H1 (cell line): ENCODE results near the gene THADA. TPM values are rescaled to one million over a fixed set of nuclear protein-coding genes. Genes with fewer than 3 reads are reported as not detected.

Source experiments
- CEBPB ChIP-seq: IDR thresholded peaks from 2 replicates; pipeline ENCODE4 v1.6.1; 2012; ENCODE audit warnings: low read depth, low read length
- POLR2AphosphoS5 ChIP-seq: IDR thresholded peaks from 2 replicates; pipeline ENCODE4 v1.6.1; 2011; ENCODE audit warnings: low read depth, low read length
- polyA plus RNA-seq, 7 experiments: library from polyadenylated mRNA; depleted of rRNA in 3 of 7; stranded (reverse) in 5 of 7; unstranded in 2 of 7; fragments of >200 nt in 5 of 7; fragments of 200-250 nt in 2 of 7; gene quantifications; 1 replicate in 5 of 7; 2 replicates in 1 of 7; 4 replicates in 1 of 7; pipeline versions ENCODE4 v1.2.1 to v1.2.3, GENCODE V29; 2011 to 2013; ENCODE audit warnings: missing spikeins in 2 of 7, mixed read lengths in 2 of 7
- total RNA-seq: library from RNA; stranded (reverse); fragmentation: NEBNext Ultra II Directional; extraction: Animal tissue kit (Norgen Biotek cat#: 25700); gene quantifications from 2 replicates; pipeline ENCODE4 v1.2.1, GENCODE V29; 2021
- TF ChIP-seq, protein P1 (sequence below): IDR thresholded peaks from 2 replicates; pipeline ENCODE4 v1.6.1; 2012; ENCODE audit warnings: inconsistent platforms

THADA gene
- total and polyA plus RNA-seq, 2 of the 8 experiments (the other 6 are each of a cell fraction or from before 2014, with no cell fraction given): 22.4 to 26.8 TPM

DNA sequence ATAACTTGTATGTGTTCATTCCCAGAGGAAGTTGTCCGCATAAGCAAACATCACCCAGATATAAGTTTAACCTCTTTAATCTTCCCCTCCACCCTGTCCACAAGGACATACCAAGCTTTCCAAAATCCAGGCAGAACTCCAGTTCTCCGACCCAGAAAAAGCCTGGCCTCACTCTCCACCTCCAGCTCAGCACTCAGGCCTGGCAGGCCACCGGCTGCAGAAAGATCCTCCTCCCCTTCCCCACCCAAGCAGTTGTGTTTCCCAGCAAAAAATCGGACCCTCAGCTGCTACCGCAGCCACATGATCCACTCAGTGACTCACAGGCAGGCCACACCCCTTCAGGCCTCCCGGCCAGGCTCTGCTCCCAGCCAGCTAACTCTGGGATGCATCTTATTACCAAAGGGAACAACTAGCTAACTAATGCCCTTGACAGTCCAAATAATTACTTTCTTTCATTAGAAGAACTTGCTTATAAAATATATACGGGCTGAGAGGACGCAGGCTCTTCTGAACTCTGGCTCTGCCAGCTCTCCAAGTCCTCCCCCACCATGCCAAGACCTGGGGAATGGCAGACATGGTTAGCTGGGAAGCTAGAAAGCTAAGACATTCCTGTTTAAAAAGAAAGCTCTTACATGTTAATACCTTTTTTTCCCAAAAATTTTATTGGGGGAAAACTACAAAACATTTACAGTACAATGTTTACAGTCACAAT lies 373.9 kb downstream of the THADA start (continued):
- TF ChIP-seq, protein P1, sequence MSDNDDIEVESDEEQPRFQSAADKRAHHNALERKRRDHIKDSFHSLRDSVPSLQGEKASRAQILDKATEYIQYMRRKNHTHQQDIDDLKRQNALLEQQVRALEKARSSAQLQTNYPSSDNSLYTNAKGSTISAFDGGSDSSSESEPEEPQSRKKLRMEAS: peak; percentile 63
- peak; percentile 60 for TF ChIP-seq POLR2AphosphoS5
- no peak for TF ChIP-seq CEBPB
